Activated naive CD4-positive, alpha-beta T cell treated with anti-CD3 and anti-CD28 coated beads, Interleukin-2, amount 10 ng/mL, durations not matched to agents 7 days and 5 days (primary cell): ENCODE data around the gene SAMD5.
"Not testable (repeated sequence)": the region's sequence is repeated elsewhere in the genome, so short reads cannot be mapped to it uniquely, and the experiment has no call there.

Experiments
- CTCF ChIA-PET: fragments of 350-600 bp; sonication (Branson Sonifier 250); formaldehyde crosslinking; loops from one replicate; lab custom pipeline; 2021; ENCODE audit warnings: antibody characterized with exemption; lab: Charles Lee
- DNase-seq: peaks from one replicate; pipeline ENCODE4 v3.0.0-alpha.2; 2020
- H3K27ac Mint-ChIP-seq: one replicate; pipeline ENCODE4 v1.8.0; 2021; ENCODE audit warnings: mild to moderate bottlenecking, moderate library complexity, mixed read lengths
- H3K27me3 Mint-ChIP-seq: one replicate; pipeline ENCODE4 v1.8.0; 2021; ENCODE audit warnings: mild to moderate bottlenecking, mixed read lengths
- H3K36me3 Mint-ChIP-seq: one replicate; pipeline ENCODE4 v1.8.0; 2021; ENCODE audit warnings: mixed read lengths
- H3K4me1 Mint-ChIP-seq: one replicate; pipeline ENCODE4 v1.8.0; 2021; ENCODE audit warnings: mixed read lengths
- H3K4me3 Mint-ChIP-seq: one replicate; pipeline ENCODE4 v1.8.0; 2021; ENCODE audit warnings: mild to moderate bottlenecking, moderate library complexity, mixed read lengths
- H3K9me3 Mint-ChIP-seq: one replicate; pipeline ENCODE4 v1.8.0; 2021; ENCODE audit warnings: mixed read lengths

Gene SAMD5

GRCh38 chr6:147509891-147510290 lies 1.4 kb downstream of the SAMD5 start:
- H3K4me3 Mint-ChIP-seq = no peak overlapping the region
- no peak for DNase-seq
- peaks cover 63% of the 10 kb centered on the region for H3K27me3 Mint-ChIP-seq
- CTCF ChIA-PET = no interaction called here
- H3K9me3 Mint-ChIP-seq = no peaks in the 10 kb centered on the region
- H3K36me3 Mint-ChIP-seq = no peaks in the 10 kb centered on the region
- no peak overlapping the region for H3K27ac Mint-ChIP-seq
- peaks cover 15% of the 10 kb centered on the region for H3K4me1 Mint-ChIP-seq

DNA sequence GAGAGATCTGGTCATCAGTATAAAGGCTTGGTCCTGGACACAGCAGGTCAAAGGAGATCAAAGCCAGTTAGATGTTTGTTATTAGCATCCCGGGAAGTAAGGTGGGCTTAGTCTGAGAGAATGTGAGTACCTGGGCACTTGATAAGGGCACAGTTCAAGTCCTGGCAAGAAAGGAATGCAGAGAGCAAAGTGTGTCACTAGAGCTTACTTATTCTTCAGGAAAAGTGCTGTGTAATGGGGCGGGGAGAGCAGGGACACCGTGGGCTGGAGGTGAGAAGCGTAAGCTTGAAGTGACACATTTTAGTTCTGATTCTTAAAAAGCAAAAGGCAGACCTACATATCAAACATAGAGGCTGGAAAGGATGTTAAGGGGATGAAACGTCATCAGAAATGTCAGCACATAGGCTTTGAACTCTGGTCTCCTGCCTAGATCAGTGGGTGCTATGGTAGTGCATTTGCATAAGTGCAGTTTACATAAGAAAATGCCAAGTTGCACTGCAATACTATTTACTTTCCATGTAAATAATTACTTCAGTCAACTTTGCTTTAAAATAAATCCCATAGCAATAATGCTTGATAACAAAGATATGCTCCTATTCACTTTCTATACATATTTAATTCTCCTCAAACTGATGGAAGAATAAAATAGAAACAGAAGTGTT lies 2.6 kb downstream of the SAMD5 start:
- H3K27ac Mint-ChIP-seq = no peak overlapping the region
- no peak for DNase-seq
- peaks cover 56% of the 10 kb centered on the region for H3K27me3 Mint-ChIP-seq
- no peaks in the 10 kb centered on the region for H3K9me3 Mint-ChIP-seq
- no peaks in the 10 kb centered on the region for H3K36me3 Mint-ChIP-seq
- peaks cover 15% of the 10 kb centered on the region for H3K4me1 Mint-ChIP-seq
- H3K4me3 Mint-ChIP-seq = no peak overlapping the region
- CTCF ChIA-PET = no interaction called here

GRCh38 chr6:147514831-147515230 lies 6.3 kb downstream of the SAMD5 start:
- no peaks in the 10 kb centered on the region for H3K9me3 Mint-ChIP-seq
- peaks cover 22% of the 10 kb centered on the region for H3K27me3 Mint-ChIP-seq
- no peaks in the 10 kb centered on the region for H3K36me3 Mint-ChIP-seq
- H3K4me1 Mint-ChIP-seq = no peaks in the 10 kb centered on the region
- H3K4me3 Mint-ChIP-seq = no peak overlapping the region
- no peak for DNase-seq
- H3K27ac Mint-ChIP-seq = no peak overlapping the region
- CTCF ChIA-PET = no interaction called here

DNA sequence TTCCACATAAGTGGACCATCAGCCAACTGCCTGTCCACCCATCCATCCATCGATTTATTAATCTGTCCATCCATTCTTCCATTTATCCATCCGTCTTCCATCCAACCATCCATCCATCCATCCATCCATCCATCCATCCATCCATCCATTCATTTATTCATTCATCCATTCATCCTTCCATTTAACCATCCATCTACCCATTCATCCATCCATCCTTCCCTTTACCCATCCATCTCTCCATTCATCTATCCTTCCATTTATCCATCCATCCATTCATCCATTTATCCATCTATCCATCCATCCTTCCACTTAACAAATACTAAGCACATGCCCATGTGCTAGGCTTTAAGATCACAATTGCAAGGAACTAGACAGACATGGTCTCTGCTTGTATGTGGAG lies 6.8 kb downstream of the SAMD5 start:
- Mint-ChIP-seq H3K4me1 (no peaks in the 10 kb centered on the region), H3K9me3 (no peaks in the 10 kb centered on the region), H3K4me3 (no peak overlapping the region), H3K27ac (no peak overlapping the region), H3K36me3 (no peaks in the 10 kb centered on the region), H3K27me3 (peaks cover 17% of the 10 kb centered on the region)
- CTCF ChIA-PET = no interaction called here
- no peak for DNase-seq

DNA sequence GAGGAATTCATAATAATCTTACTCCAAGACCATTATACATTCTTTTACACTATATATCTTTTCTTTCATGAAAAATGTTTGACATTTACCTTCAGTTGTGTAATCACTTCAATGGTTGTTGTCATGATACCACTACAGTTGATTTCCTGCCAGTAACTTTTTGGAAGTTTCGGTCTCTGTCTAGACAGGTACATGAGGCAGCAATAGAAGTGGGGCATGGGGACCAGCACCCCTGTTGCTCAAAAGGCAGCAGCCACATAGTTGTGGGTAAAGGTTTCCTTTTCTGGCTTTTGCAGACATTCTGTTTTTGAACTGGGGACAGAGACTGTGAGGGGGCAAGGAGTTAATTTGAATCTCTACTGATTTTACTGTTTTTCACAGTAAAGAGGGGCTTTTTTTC lies 14.1 kb downstream of the SAMD5 start:
- Mint-ChIP-seq H3K4me1 (no peaks in the 10 kb centered on the region), H3K27me3 (peaks cover 14% of the 10 kb centered on the region), H3K4me3 (no peak overlapping the region), H3K9me3 (no peaks in the 10 kb centered on the region), H3K36me3 (no peaks in the 10 kb centered on the region), H3K27ac (no peak overlapping the region)
- CTCF ChIA-PET = no interaction called here
- DNase-seq = no peak

GRCh38 chr6:147525519-147526209 lies 17.2 kb downstream of the SAMD5 start:
- H3K4me1 Mint-ChIP-seq = peaks cover 6% of the 10 kb centered on the region
- no peak overlapping the region for H3K27ac Mint-ChIP-seq
- no peaks in the 10 kb centered on the region for H3K9me3 Mint-ChIP-seq
- peaks cover 21% of the 10 kb centered on the region for H3K27me3 Mint-ChIP-seq
- no peak for DNase-seq
- no peak overlapping the region for H3K4me3 Mint-ChIP-seq
- CTCF ChIA-PET = interaction anchor here (0.6 kb wide), 1 partner anchor 627 kb away, joined by 3 read pairs; no protein-coding TSS in a partner anchor
- no peaks in the 10 kb centered on the region for H3K36me3 Mint-ChIP-seq

- Mint-ChIP-seq H3K27me3 (peaks cover 21% of the 10 kb centered on the region), H3K4me3 (no peak overlapping the region), H3K27ac (no peak overlapping the region), H3K36me3 (no peaks in the 10 kb centered on the region), H3K9me3 (no peaks in the 10 kb centered on the region), H3K4me1 (peaks cover 7% of the 10 kb centered on the region)
- CTCF ChIA-PET = no interaction called here
- no peak for DNase-seq
Observed at GRCh38 chr6:147527197-147527596, 18.7 kb downstream of the SAMD5 start.

DNA sequence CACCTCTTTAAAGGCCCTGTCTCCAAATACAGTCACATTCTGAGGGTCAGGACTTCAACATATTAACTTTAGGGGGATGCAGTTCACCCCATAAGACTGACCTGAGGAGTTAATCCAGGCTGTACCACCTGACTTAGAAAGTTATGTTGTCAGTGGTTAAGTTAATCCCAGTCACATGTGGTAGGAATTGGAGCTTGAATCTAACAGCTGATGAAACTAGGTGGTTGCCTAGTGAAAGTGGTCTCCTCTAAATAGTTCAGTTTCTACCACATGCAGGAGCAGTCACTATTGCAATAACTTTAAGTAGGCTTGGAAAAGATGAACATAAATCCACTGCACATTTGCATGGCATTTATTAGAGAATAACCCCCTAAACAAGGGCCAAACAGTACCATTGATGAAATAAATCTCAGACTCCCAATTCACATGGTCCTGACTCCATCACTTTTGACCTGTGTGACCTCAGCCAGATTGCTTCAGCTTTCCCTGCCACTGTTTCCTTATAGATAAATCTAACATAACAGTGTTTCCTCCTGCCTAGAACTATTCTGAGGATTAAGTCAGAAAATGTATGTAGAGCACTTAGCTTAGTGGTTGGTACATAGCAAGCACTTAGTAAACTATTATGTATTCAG lies 20.1 kb downstream of the SAMD5 start:
- no peak overlapping the region for H3K4me3 Mint-ChIP-seq
- H3K4me1 Mint-ChIP-seq = peaks cover 7% of the 10 kb centered on the region
- H3K9me3 Mint-ChIP-seq = no peaks in the 10 kb centered on the region
- CTCF ChIA-PET = no interaction called here
- no peak overlapping the region for H3K27ac Mint-ChIP-seq
- H3K27me3 Mint-ChIP-seq = peaks cover 17% of the 10 kb centered on the region
- DNase-seq = no peak
- no peaks in the 10 kb centered on the region for H3K36me3 Mint-ChIP-seq

DNA sequence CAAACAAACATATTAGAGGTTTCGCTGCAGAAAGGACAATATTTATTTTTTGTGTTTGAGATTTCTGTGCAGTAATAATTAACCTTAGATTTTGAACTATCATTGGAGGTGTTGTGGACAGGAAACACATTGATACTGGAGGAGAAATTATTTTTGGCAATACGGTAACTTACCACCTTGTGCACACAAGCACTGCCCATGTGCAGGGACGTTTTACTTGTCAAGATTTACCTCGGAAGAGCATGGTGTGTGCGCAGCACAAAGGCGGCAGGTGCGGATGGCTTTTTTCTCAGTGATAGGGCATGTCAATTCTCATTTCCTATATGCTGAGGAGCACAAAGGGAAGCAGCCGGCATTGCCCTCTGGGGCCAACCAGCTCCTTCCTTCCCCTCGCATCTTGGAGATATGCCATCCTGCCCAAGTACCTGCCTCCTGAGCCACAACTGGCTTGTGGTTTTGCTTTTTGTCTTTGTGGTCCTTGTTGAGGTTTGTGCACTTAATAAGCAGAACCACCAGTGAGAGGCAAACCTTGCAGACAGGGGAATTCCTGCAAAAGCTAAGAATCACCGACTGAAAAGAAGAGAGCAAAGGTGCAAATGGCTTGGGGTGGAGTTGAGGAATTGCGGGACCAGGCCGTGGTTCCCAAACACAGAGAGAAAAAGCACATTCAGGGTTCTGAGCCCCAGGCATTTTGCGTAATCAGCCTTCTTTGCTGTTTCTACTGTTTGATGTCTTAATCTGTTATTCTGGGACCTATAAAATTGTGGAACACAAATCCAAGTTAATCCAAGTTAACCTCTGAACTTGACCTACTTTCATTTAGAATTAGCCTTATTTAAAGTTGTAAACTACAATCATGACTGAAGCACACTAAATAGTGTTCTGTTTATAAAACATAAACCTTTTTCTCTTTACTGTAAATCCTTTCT lies 21.9 kb downstream of the SAMD5 start:
- Mint-ChIP-seq H3K27ac (no peak overlapping the region), H3K36me3 (no peaks in the 10 kb centered on the region), H3K4me3 (no peak overlapping the region), H3K27me3 (peaks cover 17% of the 10 kb centered on the region), H3K9me3 (no peaks in the 10 kb centered on the region), H3K4me1 (peaks cover 7% of the 10 kb centered on the region)
- CTCF ChIA-PET = no interaction called here
- no peak for DNase-seq

DNA sequence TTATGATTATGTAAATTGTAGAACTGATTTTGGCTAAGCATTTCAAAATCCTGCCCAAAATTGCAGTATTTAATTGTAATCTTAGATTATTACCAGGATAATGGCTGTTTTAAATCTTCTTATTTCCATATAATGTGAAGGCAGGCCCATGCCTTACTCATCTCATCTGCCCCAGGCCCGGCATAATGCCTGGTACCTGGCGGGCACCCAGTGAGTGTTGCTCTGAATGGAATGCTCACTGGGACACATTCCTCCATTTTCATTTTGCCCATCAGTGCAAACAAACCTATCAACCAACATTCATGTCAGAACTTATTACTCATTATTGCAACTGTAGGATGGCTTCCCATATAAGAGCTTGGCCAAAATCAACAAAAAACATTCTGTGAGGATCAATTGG lies 22.8 kb downstream of the SAMD5 start:
- CTCF ChIA-PET = no interaction called here
- H3K4me3 Mint-ChIP-seq = no peak overlapping the region
- H3K4me1 Mint-ChIP-seq = peaks cover 7% of the 10 kb centered on the region
- DNase-seq = no peak
- peaks cover 17% of the 10 kb centered on the region for H3K27me3 Mint-ChIP-seq
- H3K27ac Mint-ChIP-seq = no peak overlapping the region
- H3K36me3 Mint-ChIP-seq = no peaks in the 10 kb centered on the region
- H3K9me3 Mint-ChIP-seq = no peaks in the 10 kb centered on the region

- Mint-ChIP-seq H3K4me1 (peaks cover 7% of the 10 kb centered on the region), H3K9me3 (no peaks in the 10 kb centered on the region), H3K27me3 (peaks cover 7% of the 10 kb centered on the region), H3K27ac (no peak overlapping the region), H3K4me3 (no peak overlapping the region), H3K36me3 (no peaks in the 10 kb centered on the region)
- DNase-seq = no peak
- CTCF ChIA-PET = no interaction called here
Observed at GRCh38 chr6:147534116-147534860, 25.8 kb downstream of the SAMD5 start.

DNA sequence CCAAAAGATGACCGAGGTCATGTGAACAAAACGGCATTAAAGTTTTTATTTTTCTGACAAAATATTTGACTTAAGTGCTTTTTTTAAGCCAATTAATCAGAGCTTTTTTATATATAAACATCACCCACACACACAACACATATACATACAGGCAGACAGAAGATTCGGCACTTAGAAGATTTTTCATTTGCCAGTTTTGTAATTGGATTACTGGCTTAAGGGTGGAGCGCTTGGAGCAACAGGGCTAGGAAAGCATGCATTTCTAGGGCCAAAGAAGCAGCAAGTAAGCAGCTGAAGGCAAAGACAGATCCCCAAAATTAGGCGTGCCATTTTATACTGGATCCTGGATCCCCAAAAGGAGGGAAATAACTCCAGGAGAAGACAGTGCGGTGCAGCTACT lies 30.3 kb downstream of the SAMD5 start:
- no peaks in the 10 kb centered on the region for H3K27me3 Mint-ChIP-seq
- no peak overlapping the region for H3K4me3 Mint-ChIP-seq
- H3K36me3 Mint-ChIP-seq = no peaks in the 10 kb centered on the region
- no peaks in the 10 kb centered on the region for H3K4me1 Mint-ChIP-seq
- H3K9me3 Mint-ChIP-seq = no peaks in the 10 kb centered on the region
- CTCF ChIA-PET = no interaction called here
- DNase-seq = no peak
- no peak overlapping the region for H3K27ac Mint-ChIP-seq

DNA sequence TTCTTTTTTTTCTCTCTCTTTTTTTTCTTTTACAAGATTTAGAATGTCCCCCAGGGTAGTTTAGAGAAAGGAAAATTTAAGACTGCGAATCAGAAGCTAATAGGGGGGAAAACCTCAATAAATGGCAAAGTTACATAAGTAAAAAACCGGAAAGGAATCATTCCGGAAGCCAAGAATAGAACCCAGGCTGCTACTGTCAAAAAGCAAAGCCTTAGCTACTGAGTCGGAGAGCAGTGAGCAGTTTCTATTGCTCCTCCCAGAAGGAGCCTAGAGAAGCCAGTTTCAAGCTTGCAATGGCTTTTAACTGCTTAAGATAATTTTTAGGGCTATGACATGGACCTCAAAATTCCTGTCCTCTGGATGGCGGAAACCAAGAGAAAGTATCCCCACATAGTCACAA lies 31.6 kb downstream of the SAMD5 start:
- no peak for DNase-seq
- H3K4me3 Mint-ChIP-seq = no peak overlapping the region
- no peaks in the 10 kb centered on the region for H3K9me3 Mint-ChIP-seq
- no peaks in the 10 kb centered on the region for H3K4me1 Mint-ChIP-seq
- no peaks in the 10 kb centered on the region for H3K27me3 Mint-ChIP-seq
- H3K36me3 Mint-ChIP-seq = no peaks in the 10 kb centered on the region
- no peak overlapping the region for H3K27ac Mint-ChIP-seq
- CTCF ChIA-PET = no interaction called here

GRCh38 chr6:147542436-147542835 lies 33.9 kb downstream of the SAMD5 start:
- H3K27ac Mint-ChIP-seq, H3K9me3 Mint-ChIP-seq, H3K4me3 Mint-ChIP-seq, H3K4me1 Mint-ChIP-seq, H3K36me3 Mint-ChIP-seq, DNase-seq, H3K27me3 Mint-ChIP-seq, CTCF ChIA-PET: not testable (repeated sequence)
